RPMI7951 (cell line): ENCODE results near the gene GDF11. TPM values are rescaled to one million over a fixed set of nuclear protein-coding genes. Genes with fewer than 3 reads are reported as not detected.
A peak's percentile ranks its signal among the peaks of the same experiment; 100 is the strongest.

Experiments used
- DNase-seq: peaks from one replicate; pipeline ENCODE4 v3.0.0-alpha.2; 2012; ENCODE audit warnings: low read depth
- total RNA-seq: library from RNA; depleted of rRNA; stranded (reverse); fragments of >200 nt; shearing (Covaris generic); gene quantifications from 2 replicates; pipeline ENCODE4 v1.2.3, GENCODE V29; 2014

GDF11 gene
- total RNA-seq, 1 experiment from 2014 or later, result 1.6 TPM

GRCh38 chr12:55723516-55724225, 19.3 kb upstream of the GDF11 start:
- DNase-seq, result no peak

GRCh38 chr12:55724226-55724939, 18.5 kb upstream of the GDF11 start:
- DNase-seq, result peak; percentile 63

DNA sequence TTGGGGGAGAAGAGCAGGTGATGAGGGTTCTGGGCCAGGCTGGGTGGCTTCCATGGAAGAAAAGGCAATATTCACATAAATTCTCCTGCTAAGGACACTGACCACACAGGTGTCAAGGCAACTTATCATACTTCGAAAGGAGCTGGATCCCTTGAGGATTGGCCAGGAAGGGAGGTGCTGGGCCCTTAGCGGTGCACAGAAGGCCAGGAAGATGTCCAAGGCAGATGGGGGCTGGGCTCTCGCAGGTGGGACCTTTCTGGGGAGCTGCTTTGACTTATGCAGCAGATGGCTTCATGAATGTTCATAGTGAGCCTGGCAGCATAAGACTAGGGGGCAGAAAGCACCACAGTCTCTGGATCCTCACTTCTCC, 18.0 kb upstream of the GDF11 start:
- no peak for DNase-seq

GRCh38 chr12:55725556-55725955, 17.4 kb upstream of the GDF11 start:
- DNase-seq, result no peak

DNA sequence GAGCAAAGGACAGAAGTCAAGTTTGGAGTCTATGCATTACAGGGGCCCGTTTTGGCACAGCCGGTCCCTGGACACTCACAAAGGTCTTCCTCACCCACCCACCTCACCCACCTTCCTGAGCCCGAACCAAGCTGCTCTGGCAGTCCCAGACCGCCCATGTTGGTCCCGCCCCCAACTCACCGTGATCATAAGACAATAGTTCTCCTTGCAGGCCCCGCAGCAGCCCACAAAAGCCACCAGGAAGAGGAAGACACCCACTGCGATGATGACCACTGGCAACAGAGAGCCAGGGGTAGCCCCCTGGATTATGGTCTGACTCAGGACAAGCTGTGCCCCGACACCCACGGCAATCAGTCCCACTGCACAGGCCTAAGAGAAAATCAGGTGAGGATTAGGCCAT, 16.0 kb upstream of the GDF11 start:
- DNase-seq, result no peak

DNA sequence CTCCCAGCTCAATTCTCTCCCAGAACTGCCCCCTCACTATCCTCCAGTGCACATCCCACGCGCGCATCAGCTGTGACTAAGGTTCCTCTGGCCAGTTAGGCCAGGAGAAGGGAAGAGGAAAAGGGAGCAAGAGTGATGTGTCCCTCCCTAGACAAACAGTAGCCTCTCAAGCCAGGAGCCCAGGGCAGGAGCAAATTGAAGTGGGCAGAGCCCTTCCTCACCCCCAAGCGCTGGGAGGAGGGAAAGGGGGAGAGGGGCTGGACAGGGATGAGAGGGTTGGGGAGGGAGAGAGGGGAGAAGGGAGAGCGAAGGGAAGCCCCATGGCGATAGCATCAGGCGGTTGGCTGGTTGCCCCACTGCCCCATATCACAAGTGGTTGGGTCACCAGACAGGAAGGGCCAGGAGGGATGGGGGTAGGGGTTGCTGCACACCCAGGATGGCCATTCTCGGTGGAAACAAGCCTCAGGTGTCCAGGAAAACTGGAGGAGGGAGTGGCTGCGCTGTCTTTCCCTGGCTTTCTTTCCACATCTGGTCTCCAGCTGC, 15.2 kb upstream of the GDF11 start:
- peak; percentile 93 for DNase-seq

- DNase-seq, result peak; percentile 79
Measured at GRCh38 chr12:55728186-55728938, 14.6 kb upstream of the GDF11 start.

DNA sequence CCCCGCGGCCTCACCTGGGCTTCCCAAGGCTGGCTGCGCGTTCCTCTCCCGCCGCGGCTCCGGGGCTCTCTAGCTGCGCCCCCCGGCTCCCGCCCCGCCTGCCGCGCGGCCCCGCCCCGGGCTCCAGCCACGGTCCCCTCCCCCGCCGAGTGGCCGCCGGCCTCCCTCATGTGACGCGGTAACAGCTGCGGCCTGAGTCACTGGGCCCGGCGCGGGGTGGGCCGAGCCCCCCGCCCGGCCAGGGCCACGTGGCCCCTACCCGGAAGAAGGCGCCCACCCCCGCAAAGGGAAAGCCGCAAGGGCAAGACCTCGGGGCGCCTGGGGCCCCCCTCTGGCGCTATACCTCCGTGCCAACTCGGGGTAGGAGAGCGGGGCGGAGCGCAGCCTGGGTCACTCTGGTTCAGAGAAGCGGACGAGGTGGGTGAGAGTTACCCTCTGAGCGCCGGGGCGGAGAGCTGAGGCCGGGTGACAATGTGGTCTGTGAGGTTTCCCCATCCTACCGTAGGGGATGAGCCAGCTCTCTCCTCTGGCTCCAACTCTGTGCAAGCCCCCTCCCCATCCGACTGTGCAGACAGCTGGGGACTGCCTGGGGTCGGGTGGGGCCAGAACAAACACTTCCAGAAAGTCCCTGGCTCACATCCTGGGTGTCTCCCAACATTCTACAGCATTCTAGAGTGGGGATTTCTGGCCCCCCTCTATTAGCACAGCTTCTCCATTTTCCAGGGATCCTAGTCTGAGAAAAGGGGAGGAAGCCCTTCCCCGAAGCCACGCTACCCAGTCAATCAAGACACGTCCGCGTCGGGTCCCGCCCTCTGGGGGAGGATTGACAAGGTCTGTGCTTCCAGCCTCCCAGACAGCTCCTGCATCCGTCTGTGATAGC, 13.7 kb upstream of the GDF11 start, which contains the start of gene CD63:
Gene CD63, minus strand, starts transcription at position 71 of the 880 bp plus-strand sequence. CDS start 668 bp downstream, outside the sequence.
- peak; percentile 93 for DNase-seq

DNA sequence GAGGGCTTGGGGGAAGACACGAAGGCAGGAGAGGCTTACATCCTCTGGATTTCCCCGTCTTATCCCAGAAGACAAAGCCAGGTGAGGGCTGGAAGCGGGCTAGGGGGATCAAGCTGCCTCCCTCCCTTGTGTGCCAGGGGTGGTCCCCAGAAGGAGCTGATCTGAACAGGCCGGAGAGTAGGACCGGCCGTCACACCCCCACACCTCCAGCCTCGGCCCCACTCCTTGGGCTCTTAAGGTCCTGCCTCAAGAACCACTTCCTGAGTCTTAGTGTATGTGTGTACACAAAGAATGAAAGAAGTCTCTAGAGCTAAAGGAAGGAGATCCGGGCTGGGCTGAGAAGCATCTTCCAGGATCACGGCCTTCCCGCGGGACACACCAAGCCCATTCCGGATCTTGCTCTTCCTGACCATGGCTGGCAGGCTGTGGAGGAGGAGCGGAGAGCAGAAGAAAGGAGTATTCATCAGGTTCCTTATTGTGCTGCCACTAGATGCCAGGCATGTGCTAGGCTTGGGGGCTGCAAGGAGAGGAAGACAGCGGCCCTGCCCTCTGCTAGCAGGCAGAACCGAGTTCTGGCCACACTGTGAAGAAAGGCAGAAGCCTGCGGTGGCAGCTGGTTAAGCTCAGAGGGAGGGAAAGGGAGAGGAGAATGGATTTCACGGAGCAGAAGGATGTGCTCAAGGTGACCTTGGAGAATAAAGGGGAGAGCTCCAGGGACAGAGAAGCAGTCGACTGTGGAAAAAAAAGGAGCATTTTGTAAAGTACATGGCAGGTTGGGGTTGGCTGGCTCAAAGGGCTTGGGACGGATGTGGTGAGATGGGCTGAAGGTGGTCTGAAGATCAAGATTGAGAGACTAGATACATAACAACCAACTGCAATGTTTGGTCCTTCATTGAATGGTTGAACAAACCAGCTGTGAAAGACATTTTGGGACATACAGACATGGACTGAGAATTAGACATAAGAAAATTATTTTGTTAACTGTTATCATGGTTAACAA, 12.8 kb upstream of the GDF11 start:
- peak; percentile 71 for DNase-seq

- DNase-seq, result no peak
Measured at GRCh38 chr12:55732288-55732687, 10.6 kb upstream of the GDF11 start.

DNA sequence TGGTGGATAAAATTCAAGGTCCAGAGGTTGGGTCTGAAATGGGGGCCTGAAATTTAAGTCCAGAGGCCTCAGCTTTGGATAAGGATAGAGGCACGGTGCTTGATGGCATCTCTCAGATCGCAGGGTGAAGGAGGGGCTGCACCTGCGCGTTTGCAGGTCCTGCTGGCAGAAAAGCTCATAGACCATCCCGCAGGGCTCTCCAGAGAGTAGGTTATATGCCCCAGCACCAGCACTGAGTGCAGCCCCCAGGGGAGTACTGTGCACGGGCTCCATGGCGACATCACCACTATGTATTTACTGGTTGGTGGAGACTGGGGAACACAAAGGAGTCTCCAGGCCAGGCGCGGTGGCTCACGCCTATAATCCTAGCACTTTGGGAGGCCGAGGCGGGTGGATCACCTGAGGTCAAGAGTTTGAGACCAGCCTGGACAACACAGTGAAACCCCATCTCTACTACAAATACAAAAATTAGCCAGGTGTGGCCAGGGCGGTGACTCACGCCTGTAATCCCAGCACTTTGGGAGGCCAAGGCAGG, 9.8 kb upstream of the GDF11 start:
- no peak for DNase-seq

DNA sequence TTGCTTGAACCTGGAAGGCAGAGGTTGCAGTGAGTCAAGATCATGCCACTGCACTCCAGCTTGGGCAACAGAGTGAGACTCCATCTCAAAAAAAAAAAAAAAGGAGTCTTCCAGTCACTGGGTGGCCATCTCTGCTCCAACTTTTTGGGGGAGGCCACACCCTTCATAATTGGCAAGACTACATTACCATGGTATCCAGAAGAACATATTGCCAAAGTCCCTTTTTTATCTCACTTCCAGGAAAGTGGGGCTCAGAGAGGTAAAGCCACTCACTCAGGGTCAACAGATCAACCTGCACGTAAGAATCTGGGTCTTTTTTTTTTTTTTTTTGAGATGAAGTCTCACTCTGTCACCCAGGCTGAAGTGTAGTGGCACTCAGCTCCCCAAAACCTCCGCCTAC, 9.1 kb upstream of the GDF11 start:
- no peak for DNase-seq

- DNase-seq, result no peak
Measured at GRCh38 chr12:55734595-55734994, 8.3 kb upstream of the GDF11 start.

- DNase-seq, result no peak
Measured at GRCh38 chr12:55736076-55736475, 6.8 kb upstream of the GDF11 start.

DNA sequence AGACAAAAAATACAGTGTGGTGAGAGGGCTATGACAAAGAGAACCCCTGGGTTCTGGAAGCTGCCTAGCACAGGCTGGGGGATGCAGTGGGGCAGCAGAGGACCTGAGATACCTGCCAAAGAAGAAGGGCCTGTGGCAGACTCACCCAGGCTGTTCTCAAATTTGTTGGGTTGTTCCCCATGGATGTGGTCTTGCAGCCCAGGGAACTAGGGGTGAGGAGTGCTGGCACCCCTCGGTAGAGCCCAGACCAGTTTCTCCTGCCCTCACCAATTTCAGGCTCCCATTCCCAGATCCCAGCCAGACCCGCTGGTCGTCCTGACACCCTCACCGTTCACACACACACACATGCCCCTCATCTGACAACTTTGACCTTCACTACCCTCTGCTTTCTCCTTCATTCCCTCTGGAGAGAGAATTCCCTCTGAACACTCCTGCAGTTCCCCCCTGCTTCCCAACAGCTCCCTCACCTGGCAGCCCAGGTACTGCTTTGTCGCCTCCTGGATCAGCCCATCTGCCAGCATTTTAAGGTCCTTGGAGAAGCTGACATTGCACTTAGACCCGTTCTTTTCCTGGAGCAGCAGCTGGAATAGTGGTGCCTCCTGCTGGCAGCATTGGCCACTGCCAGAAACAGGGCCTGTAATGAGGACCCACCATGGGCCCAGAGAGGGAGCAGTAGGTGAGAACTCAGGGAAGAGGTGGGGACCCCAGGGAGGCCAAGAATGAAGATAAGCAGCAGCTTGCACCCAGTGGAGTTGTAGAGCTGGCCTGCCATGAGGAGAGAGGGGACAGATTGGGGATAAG, 5.9 kb upstream of the GDF11 start:
- DNase-seq, result peak; percentile 69

GRCh38 chr12:55737581-55738122, 5.3 kb upstream of the GDF11 start:
- DNase-seq, result no peak

- peak; percentile 87 for DNase-seq
Measured at GRCh38 chr12:55738123-55739024, 4.5 kb upstream of the GDF11 start.

GRCh38 chr12:55739025-55739378, 3.9 kb upstream of the GDF11 start:
- DNase-seq, result no peak
